ENCODE measurements around the gene BMP2.

BMP2 gene

GRCh38 chr20:6768228-6769140 is 998 bp downstream of the BMP2 start:
- DNase-seq = no peak

GRCh38 chr20:6769903-6770785 is 2.7 kb downstream of the BMP2 start:
- no peak for DNase-seq

DNA sequence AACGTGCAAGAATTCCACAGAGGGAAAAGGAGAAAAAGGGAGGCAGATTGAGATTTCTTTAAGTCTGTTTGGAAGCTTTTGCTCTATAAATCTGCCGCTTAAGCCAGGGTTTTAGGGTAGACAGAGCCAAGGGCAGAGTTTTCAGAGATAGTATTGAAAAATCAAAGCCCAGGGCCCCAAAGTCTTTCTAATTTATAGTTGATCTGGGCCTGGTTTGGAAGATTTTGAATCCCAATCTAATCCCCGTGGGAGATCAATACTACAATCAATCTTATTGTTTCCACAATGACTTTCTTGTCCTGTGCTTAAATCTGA is 3.3 kb downstream of the BMP2 start:
- DNase-seq = no peak

DNA sequence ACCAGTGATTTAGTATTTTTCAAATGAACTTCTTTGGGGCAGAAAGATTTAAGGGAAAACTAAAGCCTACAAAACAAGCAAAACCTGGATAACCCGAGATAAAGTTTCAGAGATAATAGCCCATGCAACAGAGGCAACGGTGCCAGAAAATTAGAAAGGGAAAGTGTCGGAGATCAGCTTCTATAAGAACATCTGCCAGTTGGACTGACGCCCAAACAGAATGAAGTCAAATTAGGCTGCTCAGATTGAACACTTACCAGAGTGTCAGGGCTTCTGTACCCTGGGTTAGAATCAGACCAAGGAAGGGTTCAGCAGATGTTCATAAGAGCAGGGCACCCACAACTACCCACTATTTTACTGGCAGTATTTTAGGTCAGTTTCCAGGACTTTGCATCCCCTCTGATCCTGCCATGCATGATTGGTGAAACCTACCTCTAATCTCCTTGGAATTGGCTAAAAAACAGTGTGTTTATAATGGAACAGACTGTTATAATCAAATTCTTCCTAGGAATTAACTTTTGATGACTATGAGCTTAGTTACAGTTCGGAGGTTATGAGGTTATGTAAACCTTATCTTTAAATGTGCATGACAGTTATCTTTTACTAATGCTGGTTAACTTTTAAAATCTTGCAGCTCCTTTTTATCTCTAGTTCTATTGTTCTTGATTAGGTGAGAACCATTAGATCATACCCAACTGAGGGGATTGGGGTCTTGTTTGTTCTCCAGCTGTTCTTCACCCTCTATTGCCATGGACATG is 13.1 kb downstream of the BMP2 start:
- DNase-seq = no peak

GRCh38 chr20:6783752-6784151 is 16.3 kb downstream of the BMP2 start:
- no peak for DNase-seq

DNA sequence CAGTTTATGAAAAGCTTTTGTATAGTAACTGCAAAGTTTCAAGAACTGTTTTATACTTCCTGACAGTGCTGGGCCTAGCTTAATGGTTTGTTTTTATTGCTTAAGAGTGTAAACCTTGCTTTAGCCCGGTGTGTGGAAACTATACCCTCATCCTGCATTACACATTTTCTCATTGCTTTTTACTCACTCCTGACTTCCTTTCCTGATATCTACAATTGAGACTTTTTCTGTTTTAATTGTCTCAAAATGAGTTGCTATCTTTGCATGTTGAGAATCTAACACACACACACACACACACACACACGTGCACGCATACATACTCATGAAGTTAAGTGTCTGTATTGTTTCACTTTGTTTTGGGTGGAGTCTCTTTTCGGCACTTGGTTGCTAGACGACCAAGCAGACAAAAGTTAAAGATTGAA is 16.7 kb downstream of the BMP2 start:
- no peak for DNase-seq

DNA sequence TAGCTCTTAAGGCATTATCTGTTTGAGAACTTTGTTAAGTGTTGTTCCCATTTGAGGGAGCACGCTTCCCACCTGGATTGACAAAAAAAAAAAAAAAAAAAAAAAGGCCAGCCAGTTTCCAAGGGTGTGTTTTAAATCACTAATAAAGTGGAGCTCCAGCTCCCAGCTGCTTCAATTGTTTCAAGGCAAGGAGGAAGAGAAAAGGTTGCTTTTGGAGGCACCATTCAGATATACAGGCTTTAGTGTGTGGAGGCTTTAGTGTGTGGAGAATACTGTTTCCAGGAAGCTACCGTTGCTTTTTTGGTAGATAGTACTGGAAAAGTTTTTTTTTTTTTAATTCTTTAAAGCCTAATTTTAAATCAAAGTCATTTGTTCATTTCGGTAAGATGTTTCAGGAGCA is 17.3 kb downstream of the BMP2 start:
- DNase-seq = no peak

DNA sequence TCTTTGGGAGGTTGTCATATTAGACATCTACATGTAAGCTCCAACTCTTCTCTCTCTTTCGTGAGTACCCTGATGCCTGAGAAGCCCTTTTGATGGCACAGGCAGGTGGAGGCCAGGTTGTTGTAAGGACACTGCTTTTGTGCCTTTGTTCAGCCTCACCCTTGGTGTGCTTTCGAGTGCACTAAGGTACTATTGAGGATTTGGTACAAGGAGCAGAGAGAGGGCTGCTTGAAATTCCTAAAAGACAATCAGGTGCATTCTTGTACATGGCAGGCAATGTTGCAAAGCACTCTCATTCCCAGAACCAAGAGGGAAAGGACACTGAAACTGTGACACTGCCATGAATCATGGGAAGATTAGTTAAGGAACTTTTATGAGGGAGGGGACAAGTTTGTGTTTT is 19.1 kb downstream of the BMP2 start:
- DNase-seq = no peak

DNA sequence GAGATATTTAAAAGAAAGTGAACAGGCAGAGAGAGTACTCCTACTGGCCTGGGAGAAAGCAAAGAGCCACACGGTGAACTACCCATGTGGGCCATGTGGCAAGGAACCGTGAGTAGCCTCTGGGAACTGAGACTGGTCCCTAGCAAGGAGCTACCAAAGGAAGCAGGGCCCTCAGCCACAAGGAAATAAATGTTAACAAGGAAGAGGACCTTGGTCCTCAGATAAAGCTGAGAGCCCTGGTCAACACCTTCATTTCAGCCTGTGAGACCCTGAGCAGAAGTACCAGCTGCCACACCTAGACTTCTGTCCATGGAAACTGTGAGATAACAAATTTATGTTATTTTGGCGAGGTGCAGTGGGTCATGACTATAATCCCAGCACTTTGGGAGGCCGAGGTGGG is 25.3 kb downstream of the BMP2 start:
- no peak for DNase-seq

DNA sequence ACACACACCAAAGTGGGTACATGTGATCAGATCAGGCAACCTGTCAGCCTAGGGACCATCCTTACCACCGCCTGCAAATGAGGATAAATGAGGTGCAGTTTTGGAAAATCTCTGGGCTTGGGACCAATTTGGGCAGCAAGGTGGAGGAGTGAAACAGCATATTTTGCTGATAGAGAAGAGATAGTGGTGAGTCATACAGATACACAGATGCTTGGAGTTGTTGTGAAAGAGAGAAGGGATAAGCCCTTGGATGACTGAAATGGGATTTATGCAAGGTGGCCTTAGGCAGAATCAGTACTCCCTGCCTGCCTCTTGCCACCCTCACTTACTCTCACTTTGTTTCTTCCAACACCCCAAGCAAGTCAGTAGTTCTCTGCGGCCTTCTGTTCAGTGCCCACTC is 34.7 kb downstream of the BMP2 start:
- DNase-seq = no peak

DNA sequence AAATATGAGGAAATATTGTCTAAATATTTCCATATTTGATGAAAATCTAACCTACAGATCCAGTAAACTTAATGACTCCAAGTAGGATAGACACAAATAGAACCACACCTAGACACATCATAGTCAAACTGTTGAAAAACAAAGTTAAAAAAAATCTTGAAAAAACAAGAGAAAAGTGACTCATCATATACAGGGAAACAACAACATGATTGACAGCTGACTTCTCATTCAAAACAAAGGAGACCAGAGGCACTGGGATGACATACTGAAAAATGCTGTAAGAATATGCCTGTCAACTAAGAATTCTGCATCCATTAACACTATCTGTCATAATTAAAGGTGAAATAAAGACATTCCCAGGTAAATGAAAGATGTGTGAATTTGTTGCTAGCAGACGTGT is 38.8 kb downstream of the BMP2 start:
- no peak for DNase-seq

DNA sequence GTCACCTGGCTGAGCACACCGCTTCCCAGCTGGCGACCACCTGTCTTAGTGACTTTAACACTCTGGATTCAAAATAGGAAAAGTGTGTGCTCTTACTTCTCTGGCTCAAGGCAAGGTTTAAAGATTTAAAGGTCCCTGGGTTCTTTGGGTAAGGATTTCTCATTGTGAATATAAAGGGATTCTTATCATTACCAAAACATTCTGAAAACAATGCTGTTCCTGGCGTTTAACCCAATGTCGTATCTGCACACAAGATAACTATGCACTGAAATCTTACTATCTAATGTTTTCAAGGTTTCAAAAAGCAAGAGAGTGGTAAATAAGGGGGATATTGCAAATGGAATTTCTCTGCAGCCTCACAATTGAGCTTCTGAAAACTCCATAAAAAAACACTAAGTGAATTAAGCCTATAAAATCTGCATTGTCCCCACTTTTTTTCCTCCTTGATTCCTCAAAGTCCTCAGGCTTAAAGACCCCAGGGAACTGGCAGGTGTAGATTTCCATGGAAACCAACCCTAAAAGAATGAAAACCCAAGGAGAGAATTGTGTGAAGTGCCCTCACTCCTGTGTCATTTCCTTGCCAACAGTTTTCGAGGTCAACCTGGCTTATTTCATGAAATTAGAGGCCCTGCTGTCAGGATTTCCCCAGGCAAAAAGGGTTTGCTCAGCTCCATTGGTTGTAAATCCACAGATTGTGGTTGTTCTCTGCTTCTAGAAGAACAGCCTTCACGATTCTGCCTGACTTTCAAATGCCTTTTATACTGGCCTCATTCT is 44.0 kb downstream of the BMP2 start:
- no peak for DNase-seq

- DNase-seq = no peak
Observed at GRCh38 chr20:6812530-6812929, 45.0 kb downstream of the BMP2 start.

GRCh38 chr20:6814945-6815344 is 47.5 kb downstream of the BMP2 start:
- no peak for DNase-seq

DNA sequence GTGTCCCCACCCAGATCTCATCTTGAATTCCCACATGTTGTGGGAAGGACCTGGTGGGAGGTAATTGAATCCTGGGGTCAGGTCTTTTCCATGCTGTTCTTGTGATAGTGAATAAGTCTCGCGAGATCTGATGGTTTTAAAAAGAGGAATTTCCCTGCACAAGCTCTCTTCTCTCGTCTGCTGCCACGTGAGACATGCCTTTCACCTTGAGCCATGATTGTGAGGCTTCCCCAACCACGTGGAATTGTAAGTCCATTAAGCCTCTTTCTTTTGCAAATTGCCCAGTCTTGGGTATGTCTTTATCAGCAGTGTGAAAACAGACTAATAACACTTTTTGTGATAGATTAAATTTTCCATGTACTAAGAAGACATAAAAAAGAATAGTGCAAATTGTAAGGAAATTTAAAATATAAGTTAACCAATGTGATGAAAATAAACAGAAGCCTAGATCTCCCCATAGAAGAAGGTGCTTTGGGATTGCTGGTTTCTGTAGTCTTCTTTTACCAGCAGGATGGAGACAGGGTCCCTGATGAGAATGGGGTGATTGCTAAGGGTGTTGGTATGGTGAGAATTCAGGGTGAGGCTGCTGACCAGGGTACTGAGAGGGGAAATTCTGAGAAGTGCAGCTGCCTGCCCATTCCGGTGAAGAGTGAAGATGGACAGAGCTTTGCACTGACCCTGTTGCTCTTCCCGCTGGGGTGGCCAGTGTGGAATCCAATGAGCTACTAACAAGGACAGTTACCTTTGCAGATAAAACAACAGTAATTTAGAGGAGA is 50.7 kb downstream of the BMP2 start:
- no peak for DNase-seq

GRCh38 chr20:6819599-6819998 is 52.1 kb downstream of the BMP2 start:
- no peak for DNase-seq

GRCh38 chr20:6824401-6824800 is 56.9 kb downstream of the BMP2 start:
- DNase-seq = no peak

DNA sequence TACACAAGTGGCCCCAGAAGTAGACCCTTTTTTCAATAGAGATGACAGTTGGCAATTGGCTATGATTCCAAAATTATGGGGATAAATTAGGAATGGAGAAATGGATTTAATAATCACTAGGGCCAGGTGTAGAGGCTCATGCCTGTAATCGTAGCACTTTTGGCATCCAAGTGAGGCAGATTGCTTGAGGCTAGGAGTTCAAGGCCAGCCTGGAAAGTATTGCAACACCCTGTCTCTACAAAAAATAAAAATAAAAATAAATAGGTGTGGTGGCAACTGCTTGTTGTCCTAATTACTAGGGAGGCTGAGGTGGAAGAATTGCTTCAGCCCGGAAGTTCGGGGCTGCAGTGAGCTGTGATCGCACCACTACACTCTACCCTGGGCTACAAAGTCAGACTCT is 60.0 kb downstream of the BMP2 start:
- DNase-seq = no peak

- peak; percentile 12 for DNase-seq
Observed at GRCh38 chr20:6828794-6829423, 61.4 kb downstream of the BMP2 start.

DNA sequence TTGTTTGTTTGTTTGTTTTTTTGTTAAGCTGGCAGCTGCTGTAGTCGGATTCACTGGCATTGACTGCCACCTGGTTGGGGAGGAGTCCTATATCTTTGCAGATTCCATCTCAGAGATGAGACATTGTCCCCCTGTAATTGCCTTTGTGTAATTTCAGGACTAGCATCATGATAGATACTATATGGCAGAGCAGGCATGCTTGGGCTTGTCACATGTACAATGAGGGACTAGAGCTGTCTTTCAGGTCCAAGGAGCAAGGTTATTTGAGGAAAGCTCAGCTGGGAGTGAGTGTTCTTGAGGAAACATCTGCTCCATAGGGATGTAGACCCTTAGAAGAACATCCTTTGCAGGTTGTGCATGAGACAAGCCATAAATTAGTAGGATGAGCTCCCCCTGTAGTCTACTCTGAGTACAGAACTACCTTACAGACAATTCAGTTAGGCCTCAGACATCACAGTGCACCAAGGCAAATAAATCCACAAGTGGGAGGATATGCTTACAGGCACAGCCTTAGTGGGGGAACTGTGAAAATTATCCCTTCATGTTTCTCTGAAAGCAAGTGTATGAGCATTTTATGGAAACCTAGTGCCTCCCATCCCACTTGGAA is 62.1 kb downstream of the BMP2 start:
- DNase-seq = no peak
